SK-N-SH treated with all-trans-retinoic acid at 6 μM for 48 hours (cell line): ENCODE data around the gene DENND1B.

Experiments used
- TF ChIP-seq, protein P1 (sequence below): fragments of 250-450 bp; sonication (Bioruptor Pico); IDR thresholded peaks from 2 replicates; pipeline ENCODE4 v1.5.1; 2020; ENCODE audit warnings: low read depth, mild to moderate bottlenecking, moderate library complexity
- TF ChIP-seq, protein P2 (sequence below): fragments of 250-450 bp; sonication (Bioruptor Pico); IDR thresholded peaks from 2 replicates; pipeline ENCODE4 v1.8.0; 2020; ENCODE audit warnings: mild to moderate bottlenecking, moderate library complexity, borderline replicate concordance
- TF ChIP-seq, protein P3 (sequence below): fragments of 250-450 bp; sonication (Bioruptor Pico); IDR thresholded peaks from 2 replicates; pipeline ENCODE4 v1.8.0; 2021; ENCODE audit warnings: low read depth, mild to moderate bottlenecking, moderate library complexity, borderline replicate concordance

DNA sequence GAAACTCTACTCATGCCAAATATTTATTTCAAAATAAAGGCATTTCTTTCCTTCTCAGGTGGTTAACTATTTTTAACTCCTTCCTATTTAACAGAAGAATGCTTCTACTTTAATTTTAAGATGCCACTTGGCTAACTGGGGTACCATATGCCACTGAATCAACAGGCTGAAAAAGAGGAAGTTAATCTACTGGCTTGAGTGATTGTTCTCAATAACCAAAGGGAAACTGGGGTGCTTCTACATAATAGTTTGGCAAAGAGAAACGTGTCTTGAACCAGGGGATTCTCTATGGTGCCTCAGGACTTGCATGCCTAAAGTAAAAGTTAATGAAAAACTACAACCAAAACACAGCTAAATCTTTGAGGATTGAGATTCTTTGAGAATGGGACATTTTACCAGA lies 142.6 kb downstream of the DENND1B start:
- TF ChIP-seq, protein P1, sequence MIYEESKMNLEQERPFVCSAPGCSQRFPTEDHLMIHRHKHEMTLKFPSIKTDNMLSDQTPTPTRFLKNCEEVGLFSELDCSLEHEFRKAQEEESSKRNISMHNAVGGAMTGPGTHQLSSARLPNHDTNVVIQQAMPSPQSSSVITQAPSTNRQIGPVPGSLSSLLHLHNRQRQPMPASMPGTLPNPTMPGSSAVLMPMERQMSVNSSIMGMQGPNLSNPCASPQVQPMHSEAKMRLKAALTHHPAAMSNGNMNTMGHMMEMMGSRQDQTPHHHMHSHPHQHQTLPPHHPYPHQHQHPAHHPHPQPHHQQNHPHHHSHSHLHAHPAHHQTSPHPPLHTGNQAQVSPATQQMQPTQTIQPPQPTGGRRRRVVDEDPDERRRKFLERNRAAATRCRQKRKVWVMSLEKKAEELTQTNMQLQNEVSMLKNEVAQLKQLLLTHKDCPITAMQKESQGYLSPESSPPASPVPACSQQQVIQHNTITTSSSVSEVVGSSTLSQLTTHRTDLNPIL, result no peak
- TF ChIP-seq, protein P2, sequence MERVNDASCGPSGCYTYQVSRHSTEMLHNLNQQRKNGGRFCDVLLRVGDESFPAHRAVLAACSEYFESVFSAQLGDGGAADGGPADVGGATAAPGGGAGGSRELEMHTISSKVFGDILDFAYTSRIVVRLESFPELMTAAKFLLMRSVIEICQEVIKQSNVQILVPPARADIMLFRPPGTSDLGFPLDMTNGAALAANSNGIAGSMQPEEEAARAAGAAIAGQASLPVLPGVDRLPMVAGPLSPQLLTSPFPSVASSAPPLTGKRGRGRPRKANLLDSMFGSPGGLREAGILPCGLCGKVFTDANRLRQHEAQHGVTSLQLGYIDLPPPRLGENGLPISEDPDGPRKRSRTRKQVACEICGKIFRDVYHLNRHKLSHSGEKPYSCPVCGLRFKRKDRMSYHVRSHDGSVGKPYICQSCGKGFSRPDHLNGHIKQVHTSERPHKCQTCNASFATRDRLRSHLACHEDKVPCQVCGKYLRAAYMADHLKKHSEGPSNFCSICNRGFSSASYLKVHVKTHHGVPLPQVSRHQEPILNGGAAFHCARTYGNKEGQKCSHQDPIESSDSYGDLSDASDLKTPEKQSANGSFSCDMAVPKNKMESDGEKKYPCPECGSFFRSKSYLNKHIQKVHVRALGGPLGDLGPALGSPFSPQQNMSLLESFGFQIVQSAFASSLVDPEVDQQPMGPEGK (CRISPR knock-in tag), result no peak
- TF ChIP-seq, protein P3, sequence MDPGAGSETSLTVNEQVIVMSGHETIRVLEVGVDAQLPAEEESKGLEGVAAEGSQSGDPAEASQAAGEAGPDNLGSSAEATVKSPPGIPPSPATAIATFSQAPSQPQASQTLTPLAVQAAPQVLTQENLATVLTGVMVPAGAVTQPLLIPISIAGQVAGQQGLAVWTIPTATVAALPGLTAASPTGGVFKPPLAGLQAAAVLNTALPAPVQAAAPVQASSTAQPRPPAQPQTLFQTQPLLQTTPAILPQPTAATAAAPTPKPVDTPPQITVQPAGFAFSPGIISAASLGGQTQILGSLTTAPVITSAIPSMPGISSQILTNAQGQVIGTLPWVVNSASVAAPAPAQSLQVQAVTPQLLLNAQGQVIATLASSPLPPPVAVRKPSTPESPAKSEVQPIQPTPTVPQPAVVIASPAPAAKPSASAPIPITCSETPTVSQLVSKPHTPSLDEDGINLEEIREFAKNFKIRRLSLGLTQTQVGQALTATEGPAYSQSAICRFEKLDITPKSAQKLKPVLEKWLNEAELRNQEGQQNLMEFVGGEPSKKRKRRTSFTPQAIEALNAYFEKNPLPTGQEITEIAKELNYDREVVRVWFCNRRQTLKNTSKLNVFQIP (CRISPR knock-in tag), result no peak
